Measurements from ENCODE around the gene PHF12.

PHF12 gene

DNA sequence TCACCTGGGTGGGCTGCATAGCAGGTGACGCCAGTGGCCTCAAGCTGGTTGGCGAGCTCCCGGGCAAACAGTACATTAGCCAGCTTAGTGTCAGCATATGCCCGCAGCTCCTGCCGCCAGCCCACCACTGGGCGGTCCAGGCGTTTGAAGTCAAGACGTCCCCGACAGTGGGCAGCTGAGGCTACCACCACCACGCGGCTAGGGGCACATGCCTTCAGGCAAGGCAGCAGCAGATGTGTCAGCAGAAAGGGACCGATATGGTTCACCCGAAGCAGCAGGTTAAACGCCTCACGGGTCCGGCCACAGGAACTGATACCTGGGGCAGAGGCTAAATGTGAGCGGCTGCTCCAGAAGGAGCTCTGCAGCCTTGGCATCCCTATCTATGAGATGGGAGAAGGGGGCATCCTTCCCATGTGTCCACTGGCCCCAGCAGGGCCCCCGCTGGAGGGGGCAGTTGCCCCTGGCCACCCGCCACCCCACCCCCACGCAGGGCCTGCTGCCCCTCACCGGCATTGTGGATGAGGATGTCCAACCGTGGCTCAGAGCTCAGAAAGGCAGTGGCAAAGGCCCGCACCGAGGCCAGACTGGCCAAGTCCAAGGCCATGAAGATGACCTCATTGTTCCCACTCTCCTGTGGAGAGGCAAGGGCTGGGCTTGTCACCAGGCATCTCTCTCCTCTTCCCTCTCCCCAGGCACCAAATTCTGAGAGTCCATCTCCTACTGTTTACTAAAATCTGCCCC lies 50.2 kb downstream of the PHF12 start:
- no peak for DNase-seq

DNA sequence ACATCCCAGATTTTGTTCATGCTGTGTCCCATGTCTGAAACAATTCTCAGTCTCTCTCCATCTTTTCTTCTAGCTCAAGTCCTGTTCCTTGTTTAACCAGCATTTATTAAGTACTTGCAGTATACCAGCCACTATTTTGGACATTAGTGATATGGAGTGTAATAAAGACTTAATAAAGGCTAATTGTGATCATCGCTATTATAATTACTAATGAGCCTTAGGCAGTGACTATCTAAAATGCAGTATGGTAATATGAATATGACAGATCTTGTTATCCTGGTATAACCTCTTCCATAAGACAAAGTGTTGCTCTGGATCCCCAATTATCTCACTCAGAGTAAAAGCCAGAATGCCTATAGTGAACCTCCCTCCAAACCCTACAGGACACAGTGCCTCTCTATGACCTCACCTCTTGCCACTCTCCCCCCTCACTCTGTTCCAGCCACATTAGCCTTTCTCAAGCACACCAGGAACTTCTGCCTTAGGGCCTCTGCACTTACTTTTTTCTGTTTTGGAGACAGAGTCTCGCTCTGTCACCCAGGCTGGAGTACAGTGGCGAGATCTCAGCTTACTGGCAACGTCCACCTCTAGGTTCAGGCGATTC lies 52.0 kb downstream of the PHF12 start:
- DNase-seq = no peak

DNA sequence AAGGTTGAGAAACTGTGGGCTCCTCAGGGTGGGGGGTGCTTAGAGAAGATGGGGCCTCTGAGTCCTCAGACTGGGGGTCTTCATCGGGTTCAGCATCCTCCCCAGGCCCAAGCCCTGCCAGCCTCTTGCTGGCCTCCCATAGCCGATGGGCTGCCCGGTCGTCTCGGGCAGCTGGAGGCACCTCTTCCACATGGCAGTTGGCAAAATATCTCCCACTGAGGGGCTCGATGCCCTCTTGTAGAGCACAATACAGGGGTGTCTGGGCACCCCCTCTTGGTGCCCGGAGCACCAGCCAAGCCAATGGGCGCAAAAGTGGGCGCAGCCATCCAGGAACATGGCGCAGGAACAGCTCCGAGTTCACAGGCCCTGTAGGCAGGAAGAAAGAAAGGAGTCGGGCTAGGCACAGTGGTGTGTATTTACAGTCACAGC lies 52.8 kb downstream of the PHF12 start:
- no peak for DNase-seq

DNA sequence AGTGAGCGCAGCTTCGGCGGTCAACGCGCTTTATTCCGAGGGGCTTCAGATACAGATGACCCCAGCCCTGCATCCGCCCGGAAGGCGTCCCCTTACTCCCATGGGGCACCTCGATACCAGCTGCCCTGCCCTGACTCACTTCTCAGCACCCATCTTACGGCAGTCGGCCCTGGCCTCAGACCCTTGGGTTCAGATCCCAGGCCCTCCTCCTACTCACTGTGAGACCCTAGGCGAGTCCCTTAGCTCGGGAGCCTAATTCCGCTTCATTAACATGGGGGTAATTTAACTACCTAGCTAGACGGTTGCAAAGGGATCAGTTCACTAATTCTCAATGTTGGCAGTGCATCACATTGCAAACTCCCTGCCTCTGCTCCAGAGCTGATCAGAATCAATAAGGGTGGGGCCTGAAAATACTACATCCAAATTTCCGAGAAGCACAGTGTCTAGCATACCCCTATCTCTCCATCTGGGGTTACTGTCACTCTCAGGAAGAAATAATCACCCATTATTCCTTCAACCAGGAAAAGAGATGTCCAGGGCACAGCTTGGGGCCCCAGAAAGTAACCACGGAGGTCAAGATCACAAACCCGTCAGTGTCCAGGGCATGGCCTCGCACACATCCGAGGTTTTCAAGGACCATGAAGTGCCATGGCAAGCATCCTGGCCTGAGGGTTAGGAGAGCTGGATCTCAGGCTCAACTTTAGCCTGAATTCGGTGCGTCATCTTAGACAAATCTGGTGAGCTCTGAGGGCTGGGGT lies 53.4 kb downstream of the PHF12 start:
- peak; percentile 63 for DNase-seq

DNA sequence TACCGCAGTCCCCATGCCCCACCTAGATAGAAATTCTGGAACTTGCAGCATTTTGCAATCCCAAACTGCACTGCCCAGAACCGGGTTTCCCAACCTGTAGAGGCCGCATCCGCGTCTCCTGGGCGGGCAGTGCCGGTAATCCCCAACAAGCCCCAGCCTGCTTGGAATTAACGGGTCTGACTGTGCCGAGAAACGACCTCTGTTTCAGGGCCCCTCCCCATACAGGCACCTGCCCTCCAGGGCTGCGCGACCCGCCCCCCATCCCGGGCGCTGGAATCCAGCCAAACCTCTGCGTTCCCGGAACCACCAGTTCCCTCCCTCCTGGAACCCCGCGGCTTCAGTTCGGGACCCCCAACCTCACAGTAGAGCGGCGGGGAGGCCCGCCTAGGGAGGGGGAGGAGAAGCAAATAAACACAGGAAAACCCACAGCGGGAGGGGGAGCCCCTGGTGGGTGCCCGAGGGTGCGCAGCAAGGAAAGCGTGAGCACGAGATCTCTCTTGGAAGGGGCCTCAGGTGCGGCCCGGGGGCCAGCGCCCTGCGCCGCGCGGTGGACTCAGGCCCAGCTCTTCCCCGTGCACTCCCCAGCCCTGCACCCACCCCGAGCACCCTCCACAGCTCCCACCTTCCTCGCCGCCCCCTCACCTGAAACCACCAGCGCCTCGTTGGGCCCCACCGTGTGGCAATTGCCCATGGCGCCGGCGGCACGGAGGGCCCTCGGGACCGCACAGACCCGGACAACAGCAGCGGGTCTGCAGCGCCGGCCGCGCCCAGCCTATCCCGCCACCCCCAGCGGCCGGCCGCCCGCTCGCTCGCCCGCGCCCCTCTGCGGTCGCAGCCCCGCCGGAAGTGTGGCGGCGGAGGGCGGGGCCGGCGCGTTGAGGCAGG lies 54.2 kb downstream of the PHF12 start, which contains the start of gene FLOT2:
Gene FLOT2 (minus strand): TSS at position 850 of the 885 bp plus-strand sequence. CDS start 159 bp downstream, at position 691.
- peak; percentile 79 for DNase-seq

DNA sequence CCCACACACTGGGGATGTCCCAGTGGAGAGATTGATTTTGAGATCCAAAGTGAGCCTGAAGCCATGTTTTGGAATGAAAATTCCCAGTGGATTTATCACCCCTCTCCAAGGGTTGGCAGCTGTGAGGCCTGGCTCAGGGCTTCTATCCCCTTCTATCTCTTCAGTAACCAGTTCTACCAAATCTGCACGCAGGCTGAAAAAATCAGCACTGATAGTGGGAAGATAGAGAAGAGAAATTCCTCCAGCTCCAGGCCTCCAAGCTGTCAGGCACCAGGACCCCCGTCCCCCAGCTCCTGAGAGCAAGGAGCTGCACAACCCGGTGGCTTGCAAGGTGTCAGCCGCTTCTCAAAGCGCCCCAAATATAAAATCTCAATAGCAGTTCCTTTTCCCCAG lies 54.8 kb downstream of the PHF12 start:
- DNase-seq = no peak

DNA sequence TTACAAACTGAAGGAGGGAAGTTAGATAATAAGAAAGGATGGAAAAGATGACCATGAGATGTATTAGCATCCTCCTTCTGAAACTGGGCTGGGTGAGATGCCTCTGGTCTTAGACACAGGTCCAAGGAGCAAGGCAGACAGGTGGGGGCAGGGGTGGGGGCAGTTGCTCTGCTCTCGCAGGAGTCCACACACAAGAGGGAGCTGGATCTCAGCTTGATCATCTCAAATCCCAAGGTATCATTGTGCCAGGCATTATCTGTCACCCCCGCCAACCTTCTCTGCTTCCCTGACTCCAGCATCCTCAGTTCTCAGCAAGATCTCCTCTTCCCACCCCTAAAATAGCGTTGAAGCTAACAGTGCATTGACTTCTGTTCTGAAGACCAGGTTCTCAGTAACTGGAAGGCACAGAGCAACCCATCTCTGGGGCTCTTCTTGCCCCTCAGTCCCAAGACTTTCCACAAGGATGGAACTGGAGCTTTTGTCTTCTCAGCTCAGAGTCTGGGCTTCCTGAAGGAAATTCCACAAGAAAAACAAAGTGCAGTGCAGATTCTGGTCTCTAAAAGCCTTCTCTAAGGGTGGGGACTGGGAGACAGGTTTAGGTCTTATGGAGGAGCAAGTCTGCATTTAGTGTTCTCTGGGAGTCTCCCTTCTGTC lies 55.4 kb downstream of the PHF12 start:
- no peak for DNase-seq

DNA sequence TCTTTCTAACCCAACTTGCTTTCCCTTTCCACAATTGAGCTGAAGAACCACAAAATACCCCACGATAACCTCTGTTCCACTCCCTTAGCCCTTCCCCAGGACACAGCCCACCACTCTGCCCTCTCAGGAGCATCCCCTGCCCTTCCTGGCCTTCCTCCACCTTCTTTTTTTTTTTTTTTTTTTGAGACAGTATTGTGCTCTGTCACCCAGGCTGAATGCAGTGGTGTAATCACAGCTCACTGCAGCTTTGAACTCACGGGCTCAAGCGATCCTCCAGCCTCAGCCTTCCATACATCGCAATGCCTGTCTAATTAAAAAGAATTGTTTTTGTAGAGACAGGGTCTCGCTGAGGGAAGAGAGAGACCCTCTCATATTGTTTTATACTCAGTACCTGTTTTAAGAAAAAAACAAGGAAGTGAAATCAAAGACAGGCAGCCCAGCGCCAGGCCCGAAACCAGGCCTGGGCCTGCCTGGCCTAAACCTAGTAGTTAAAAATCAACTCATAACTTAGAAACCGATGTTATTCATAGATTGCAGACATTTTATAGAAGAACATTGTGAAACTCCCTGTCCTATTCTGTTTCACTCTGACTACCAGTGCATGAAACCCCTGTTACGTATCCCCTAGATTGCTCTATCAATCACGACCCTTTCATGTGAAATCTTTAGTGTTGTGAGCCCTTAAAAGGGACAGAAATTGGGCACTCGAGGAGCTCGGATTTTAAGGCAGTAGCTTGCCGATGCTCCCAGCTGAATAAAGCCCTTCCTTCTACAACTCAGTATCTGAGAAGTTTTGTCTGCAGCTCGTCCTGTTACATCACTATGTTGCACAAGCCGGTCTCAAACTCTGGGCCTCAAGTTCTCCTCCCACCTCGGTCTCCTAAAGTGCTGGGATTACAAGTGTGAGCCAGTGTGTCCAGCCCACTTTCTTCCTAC lies 57.8 kb downstream of the PHF12 start:
- DNase-seq = peak; percentile 30

DNA sequence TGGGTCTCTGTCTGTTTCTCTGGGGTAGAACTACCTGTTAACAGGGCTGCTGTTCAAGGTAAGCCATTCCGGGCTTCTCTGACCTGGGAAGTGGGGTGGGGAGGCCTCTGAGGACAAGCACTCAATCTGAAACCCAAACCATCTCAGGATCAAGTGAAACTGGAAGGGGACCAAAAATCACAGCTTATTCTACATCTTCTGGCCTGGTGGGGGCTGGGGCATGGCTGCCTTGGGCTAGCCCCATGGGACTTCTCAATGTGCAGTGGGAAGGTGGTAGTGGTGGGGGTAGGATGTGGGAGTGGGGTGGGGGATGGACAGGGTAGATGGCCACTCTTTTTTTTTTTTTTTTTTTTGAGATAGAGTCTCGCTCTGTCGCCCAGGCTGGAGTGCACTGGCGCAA lies 59.3 kb downstream of the PHF12 start:
- no peak for DNase-seq

DNA sequence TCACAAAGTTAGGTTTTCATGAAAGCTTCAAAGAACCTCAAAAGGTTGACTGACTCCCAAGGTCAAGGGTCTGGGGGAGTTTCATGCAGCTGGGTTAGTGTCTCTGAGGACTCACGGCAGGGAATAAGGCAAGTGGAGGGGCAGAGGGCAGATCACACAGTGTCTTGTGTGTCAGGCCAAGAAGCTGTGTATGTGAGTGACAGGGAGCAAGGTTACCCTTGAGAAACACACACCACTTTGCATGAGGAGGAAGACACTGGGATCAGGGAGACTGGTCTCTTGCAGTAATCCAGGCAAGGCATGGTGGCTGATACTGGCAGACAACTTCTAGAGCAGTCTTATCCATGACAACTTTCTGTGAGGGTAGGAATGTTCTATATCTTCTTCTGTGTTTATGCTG lies 60.1 kb downstream of the PHF12 start:
- no peak for DNase-seq

DNA sequence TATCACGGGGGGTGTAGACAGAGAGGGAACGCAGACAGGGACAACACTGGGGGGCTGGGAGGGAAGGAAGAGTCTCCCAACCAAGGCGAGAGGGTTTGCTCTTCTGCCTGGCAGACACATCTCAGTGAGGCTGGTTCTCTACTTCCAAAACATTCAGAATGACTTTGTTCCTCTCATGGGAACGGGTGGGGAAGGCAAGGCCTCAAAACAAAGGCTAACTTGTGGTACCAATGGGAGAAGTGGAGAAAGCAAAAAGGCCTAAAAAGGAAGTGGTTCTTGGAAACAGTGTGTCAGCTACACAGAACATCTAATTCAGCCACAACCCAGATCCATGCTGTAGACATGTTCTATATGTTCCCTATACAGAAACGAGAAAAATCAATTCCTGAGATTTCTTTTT lies 61.3 kb downstream of the PHF12 start:
- DNase-seq = no peak

DNA sequence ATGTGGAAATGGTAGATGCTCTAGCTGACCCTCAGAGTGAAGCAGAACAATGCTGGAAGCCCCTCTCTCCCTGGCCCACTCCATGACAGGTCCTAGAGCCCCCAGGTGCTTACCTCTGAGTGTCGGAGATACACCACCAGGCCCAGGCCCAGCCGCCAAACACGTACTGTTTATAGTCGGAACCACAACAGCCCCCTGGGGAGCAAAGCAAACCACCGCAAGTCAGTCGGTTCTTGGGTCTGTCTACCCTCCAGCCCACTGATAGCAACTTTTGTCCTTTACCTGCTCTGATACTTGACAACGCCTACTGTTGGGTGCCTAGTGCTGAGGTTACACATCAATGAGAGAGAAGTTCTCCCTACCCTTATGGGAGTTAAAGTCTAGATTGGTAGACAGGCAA lies 62.5 kb downstream of the PHF12 start:
- DNase-seq = no peak

DNA sequence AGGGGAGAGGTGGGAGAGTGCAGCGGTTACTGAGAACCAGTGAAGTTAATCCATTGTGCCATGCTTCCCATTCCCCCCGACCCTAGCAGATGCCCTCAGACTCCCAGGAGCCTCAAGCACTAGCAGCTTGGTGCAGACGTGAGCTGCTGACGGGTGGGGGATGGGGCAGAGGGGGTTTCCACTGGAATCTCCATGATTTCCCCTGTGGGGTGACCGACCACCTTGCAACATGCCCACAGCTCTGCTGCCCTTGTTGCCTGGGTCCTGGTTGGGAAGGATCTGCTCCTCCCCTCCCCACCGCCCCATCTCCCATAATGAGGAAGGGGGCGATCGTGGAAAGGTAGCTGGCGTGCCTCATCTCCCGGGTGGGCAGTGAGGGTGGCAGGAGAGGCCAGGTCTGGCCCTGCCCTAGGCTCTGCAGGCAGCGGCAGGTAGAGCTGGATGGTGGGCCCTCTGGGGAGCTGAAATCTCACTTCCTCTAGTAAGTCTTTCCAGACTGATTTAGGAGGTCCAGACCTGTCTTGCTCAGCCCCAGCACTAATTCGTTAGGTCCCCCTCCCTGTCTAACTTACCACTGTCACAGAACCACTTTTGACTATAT lies 63.3 kb downstream of the PHF12 start:
- no peak for DNase-seq

DNA sequence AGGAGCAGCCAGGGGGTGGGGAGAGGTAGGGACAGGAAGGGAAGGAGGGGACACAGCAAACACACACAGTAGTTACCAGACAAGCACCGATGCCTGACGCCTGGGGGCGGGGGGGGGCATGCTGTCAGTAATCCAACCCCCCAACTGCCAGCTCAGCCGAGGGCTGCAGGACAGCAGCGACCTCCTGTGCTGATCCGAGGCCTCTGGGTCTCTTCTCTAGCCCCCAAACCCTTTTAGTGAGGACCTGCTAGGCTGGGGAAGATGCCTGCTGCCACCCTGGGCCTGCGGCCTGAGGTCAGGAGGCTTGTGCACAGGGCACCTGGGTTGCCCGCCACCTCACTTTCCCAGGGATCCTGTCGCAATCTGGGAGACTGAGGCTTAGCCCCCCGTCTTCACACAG lies 65.4 kb downstream of the PHF12 start:
- DNase-seq = no peak

DNA sequence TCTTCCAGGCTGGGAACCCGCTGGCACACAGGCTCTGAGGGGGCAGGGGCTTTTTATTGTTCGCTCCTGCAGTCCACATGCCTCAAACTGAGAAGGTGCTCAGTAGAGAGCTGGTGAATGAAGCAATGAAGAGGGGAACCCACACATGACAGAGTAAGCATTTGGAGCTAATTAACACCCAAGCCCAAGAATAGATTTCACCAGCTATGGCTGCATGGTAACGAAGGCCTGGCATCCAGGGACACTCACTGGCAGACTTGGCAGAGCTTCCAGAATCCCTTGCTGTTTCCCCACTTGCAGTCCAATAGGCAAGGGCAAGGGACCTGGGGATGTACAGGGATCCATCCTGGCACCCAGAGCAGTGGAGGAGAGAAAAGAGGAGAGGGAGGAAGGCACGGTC lies 66.0 kb downstream of the PHF12 start:
- DNase-seq = no peak

DNA sequence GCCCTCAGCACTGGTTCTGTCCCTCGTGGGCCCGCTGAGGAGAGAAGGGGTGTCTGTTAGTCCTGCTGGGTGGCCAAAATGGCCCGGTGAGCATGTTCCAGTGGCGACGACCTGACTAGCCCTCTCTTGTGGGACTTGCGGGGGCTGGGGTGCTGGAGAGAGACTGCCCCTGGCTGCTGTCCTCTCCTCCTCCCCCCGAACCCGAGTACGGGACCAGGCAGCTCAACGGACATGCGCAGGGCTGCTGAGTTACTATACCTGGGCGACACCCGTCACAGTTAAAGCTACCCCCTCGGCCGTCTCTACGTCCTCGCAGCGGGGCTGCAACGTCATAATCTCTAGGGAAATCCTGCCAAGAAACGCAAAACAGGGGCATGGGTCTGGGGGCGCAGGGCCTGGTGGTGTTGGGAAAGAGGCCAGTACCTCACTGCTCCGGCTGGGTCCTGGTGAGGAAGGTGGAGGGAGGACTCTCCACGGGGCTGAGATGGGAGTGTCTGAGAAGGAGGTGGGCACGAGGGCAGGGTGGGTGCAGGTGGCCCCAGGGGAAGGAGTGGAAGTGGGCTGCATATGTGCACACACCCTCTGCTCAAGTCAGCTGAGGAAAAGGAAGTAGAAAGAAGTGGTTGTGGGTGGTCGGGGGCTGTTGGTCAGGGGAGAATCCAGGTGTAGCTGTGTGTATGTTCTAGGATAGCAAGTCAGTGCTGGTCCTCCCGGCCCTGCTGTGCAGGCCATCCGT lies 67.2 kb downstream of the PHF12 start:
- DNase-seq = no peak

DNA sequence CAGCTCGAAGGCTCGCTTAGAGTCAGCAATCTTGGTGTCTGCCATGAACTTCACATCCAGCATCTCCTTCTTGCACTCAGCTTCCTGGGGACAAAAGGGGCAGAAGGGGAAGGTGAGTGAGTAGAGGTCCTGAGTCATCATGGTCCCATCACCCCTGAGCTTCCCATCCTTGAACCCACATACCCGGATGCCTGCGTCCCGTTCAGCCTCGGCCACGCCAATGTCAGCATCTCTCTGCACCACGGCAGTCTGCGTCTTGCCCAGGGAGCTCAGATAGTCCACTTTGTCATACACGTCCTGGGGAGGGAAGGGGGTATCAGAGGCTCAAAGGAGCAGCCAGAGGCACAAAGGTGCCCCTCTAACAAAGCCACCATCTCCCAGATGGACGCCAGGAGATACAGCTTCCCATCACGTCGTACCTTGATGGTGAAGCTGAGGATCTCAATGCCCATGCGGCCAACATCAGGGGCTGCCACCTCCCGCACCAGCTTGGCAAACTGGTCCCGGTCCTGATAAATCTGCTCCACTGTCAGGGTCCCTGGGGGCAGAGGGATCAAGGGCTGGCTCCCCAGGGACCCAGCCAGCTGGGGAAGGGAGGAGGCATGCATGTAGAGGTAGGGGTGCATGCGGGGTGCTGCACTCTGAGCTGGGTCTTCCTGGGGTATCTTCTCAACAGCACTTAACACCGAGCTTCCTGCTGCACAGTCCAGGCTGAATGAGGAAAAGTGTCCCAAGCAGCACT lies 69.0 kb downstream of the PHF12 start:
- no peak for DNase-seq

DNA sequence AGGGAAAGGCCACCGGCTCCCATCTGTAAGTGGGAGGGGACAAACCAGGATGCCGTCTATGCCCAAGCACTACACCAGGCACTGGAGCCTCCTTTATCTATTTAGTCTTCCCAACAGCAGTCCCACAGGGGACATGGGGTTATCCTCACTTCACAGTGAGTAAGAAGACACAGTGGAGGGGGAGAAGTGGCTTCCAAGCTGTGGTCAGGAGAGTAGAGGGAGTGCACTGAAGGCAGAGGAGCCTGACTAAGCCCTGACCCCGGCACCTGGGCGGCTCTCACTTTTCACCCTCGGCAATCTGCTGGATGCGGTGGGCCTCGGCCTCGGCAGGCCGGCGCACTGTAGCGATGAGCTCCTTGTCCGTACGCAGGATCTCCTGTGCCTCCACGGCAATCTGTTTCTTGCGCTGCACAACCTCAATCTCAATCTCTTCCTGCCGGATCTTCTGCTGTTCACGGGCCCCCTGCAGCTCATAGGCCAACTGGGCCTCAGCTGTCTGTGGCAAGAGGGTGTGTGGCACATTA lies 69.7 kb downstream of the PHF12 start:
- no peak for DNase-seq

DNA sequence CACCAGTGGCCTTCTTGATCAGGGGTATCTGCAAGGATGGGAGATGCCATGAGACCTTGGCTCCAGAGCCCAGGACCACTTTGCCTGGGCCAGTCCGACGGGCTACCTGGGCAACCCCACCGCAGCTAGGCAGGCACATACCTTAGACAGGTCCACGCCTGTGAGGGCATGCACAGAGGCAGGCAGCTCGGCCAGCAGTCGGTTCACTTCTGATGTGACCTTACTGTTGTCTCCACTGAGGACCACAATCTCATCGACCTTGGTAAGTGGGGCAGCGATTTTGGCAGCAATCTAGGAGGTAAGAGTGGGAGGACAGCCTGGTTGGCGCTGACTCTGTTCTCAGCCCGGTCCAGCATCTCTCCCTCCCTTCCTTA lies 70.8 kb downstream of the PHF12 start:
- DNase-seq = no peak
